ENCODE results near the gene PRKCZ.

PRKCZ gene

GRCh38 chr1:2178875-2179274, 128.7 kb downstream of the PRKCZ start:
- Histone ChIP-seq H2AFZ (no peak overlapping the region), H3K9ac (no peak overlapping the region), H3K9me3 (ENCODE audit: control insufficient read depth, low read length) (no peaks in the 10 kb centered on the region), H3K79me2 (no peaks in the 10 kb centered on the region), H3K4me3 (ENCODE audit: low read depth, low read length) (no peak overlapping the region), H3K4me1 (no peaks in the 10 kb centered on the region), H3K27me3 (ENCODE audit: control insufficient read depth, insufficient read depth, low read length) (no peaks in the 10 kb centered on the region), H3K36me3 (ENCODE audit: control insufficient read depth, insufficient read depth, low read length) (no peaks in the 10 kb centered on the region), H3K4me2 (ENCODE audit: low read length) (no peak overlapping the region), H3K27ac (no peak overlapping the region)
- TF ChIP-seq, protein P1, sequence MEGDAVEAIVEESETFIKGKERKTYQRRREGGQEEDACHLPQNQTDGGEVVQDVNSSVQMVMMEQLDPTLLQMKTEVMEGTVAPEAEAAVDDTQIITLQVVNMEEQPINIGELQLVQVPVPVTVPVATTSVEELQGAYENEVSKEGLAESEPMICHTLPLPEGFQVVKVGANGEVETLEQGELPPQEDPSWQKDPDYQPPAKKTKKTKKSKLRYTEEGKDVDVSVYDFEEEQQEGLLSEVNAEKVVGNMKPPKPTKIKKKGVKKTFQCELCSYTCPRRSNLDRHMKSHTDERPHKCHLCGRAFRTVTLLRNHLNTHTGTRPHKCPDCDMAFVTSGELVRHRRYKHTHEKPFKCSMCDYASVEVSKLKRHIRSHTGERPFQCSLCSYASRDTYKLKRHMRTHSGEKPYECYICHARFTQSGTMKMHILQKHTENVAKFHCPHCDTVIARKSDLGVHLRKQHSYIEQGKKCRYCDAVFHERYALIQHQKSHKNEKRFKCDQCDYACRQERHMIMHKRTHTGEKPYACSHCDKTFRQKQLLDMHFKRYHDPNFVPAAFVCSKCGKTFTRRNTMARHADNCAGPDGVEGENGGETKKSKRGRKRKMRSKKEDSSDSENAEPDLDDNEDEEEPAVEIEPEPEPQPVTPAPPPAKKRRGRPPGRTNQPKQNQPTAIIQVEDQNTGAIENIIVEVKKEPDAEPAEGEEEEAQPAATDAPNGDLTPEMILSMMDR (IDR thresholded peaks at IDR 0.05), result no peak

DNA sequence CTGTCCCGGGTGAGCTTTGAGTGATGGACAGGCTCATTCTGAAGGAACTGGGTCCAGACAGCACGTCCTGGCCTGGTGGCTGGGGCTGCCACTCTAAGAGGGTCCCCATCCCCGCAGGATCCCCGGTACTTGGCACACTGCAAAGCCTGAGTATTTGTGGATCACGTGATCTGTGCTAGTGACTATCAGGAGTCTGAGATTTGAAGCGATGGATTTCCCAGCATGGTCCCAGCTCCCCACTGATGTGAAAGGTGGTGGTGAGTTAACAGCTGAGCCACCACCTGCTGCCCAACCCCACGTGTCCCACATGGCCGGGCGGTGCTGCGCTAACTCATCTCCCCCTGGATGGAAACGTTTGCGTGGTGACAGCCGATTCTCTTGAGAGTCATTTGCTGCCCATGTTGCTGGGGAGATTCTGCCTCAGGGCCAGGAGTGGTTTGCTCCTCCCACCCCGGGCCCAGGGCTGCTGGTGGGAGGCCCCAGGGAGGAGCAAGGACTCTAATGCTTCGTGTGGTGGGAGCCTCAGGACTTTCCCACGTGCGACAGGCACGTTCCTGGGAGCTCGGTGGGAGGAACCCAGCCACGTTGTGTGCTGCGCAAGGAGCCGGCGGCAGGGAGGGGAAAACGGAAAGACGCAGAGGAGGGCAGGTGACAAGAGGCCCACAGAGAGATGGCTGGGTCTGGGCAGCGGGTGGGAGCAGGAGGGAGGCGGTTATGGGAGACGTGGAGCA, 129.2 kb downstream of the PRKCZ start:
- H3K9me3 ChIP-seq (ENCODE audit: control insufficient read depth, low read length), result no peaks in the 10 kb centered on the region
- H3K4me3 ChIP-seq (ENCODE audit: low read depth, low read length), result no peak overlapping the region
- H3K36me3 ChIP-seq (ENCODE audit: control insufficient read depth, insufficient read depth, low read length), result no peaks in the 10 kb centered on the region
- no peak overlapping the region for H3K4me2 ChIP-seq (ENCODE audit: low read length)
- TF ChIP-seq, protein P1 (IDR thresholded peaks at IDR 0.05), result no peak
- no peak overlapping the region for H2AFZ ChIP-seq
- no peak overlapping the region for H3K9ac ChIP-seq
- H3K4me1 ChIP-seq, result no peaks in the 10 kb centered on the region
- H3K79me2 ChIP-seq, result no peaks in the 10 kb centered on the region
- no peaks in the 10 kb centered on the region for H3K27me3 ChIP-seq (ENCODE audit: control insufficient read depth, insufficient read depth, low read length)
- H3K27ac ChIP-seq, result no peak overlapping the region

DNA sequence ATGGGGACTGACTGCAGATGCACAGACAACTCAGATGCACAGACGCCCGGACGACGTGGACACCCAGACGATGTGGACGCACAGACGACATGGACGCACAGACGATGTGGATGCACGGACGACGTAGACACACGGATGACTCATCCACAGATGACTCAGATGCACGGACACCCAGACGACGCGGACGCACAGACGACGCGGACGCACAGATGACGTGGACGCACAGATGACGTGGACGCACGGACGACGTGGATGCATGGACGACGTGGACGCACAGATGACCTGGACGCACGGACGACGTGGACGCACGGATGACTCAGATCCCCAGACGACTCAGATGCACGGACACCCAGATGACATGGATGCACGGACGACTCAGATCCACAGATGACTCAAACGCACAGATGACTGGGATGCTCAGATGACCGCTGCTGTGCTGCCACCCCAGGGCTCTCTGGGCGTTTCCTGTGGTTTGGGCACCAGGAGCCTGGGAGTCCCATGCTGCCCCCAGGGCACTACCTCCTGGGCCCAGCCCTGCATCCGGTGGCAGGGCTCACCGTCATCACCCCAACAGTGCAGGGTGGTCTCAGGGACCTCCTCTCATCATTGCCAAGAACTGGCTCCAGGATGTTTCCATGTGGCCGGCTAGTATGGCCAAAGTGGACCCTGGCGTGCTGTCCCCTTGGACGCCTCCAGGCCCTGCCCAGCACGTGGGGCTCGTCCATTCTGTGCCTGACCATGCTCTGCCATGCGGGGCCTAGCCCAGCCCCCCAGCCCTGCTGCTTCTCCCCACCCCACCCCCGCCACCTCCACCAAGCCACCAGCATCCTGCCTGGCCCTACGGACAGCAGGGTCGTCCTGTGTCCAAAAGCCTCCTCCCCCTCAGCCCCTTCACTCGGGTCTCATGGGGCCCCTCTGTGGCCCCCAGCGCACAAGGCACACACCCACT, 130.4 kb downstream of the PRKCZ start:
- Histone ChIP-seq H3K4me1 (no peaks in the 10 kb centered on the region), H2AFZ (no peak overlapping the region), H3K36me3 (ENCODE audit: control insufficient read depth, insufficient read depth, low read length) (no peaks in the 10 kb centered on the region), H3K27me3 (ENCODE audit: control insufficient read depth, insufficient read depth, low read length) (no peaks in the 10 kb centered on the region), H3K9me3 (ENCODE audit: control insufficient read depth, low read length) (no peaks in the 10 kb centered on the region), H3K9ac (no peak overlapping the region), H3K79me2 (no peaks in the 10 kb centered on the region), H3K4me3 (ENCODE audit: low read depth, low read length) (no peak overlapping the region), H3K27ac (no peak overlapping the region), H3K4me2 (ENCODE audit: low read length) (no peak overlapping the region)
- TF ChIP-seq, protein P1 (IDR thresholded peaks at IDR 0.05), result no peak

DNA sequence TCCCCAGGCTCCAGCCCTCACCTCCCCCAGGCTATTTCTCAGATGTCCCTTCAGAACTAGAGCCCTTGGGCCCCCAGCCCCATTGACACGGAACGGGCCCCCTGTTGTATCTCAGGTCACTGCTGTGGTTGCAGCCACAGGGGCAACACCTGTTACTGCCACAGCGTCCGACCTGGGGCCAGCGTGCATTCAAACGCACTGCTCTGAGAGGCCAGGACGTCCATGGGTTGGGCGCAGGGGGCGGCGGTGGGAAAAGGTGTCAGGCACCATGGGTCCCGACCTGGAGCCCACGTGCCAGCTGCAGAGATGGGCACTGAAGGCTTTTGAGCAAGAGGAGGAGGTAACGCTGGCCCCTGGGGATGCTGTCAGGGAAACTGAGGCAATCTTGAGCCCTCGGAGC, 131.1 kb downstream of the PRKCZ start:
- H3K4me3 ChIP-seq (ENCODE audit: low read depth, low read length), result no peak overlapping the region
- no peak overlapping the region for H3K9ac ChIP-seq
- H3K4me2 ChIP-seq (ENCODE audit: low read length), result no peak overlapping the region
- no peaks in the 10 kb centered on the region for H3K4me1 ChIP-seq
- no peaks in the 10 kb centered on the region for H3K36me3 ChIP-seq (ENCODE audit: control insufficient read depth, insufficient read depth, low read length)
- H3K27me3 ChIP-seq (ENCODE audit: control insufficient read depth, insufficient read depth, low read length), result no peaks in the 10 kb centered on the region
- H2AFZ ChIP-seq, result no peak overlapping the region
- TF ChIP-seq, protein P1 (IDR thresholded peaks at IDR 0.05), result no peak
- H3K27ac ChIP-seq, result no peak overlapping the region
- H3K79me2 ChIP-seq, result no peaks in the 10 kb centered on the region
- H3K9me3 ChIP-seq (ENCODE audit: control insufficient read depth, low read length), result no peaks in the 10 kb centered on the region

Measured in parathyroid adenoma (tissue), 2 donors.